PC-9 (cell line): Measurements from ENCODE around the gene ASB6. TPM values are rescaled to one million over a fixed set of nuclear protein-coding genes. Genes with fewer than 3 reads are reported as not detected.
A peak's percentile ranks its signal among the peaks of the same experiment; 100 is the strongest.

Experiments used
- BruUV-seq: library from RNA; stranded (reverse); fragments of 400-500 nt; replicated peaks from 2 replicates; lab custom pipeline; 2021; lab: Mats Ljungman, UMichigan
- CTCF ChIA-PET: fragments of 300-600 bp; sonication (Branson Sonifier 250); formaldehyde crosslinking; loops from one replicate; lab custom pipeline; 2022; ENCODE audit warnings: antibody characterized with exemption; lab: Charles Lee
- POLR2A ChIA-PET: fragments of 300-600 bp; sonication (Branson Sonifier 250); formaldehyde crosslinking; loops from one replicate; lab custom pipeline; 2022; ENCODE audit warnings: antibody characterized with exemption; ENCODE audit not compliant: unreplicated experiment; lab: Charles Lee
- DNase-seq, 2 experiments: peaks; one replicate each; pipeline versions ENCODE4 v3.0.0 to v3.0.0-alpha.2; 2015 to 2022; ENCODE audit warnings: mixed read lengths in 1 of 2
- H2AFZ ChIP-seq: fragments of 200-600 bp; sonication (generic); 2 replicates; pipeline ENCODE4 v1.8.1; 2017; ENCODE audit warnings: antibody characterized with exemption
- H3F3A ChIP-seq: fragments of 200-600 bp; sonication (generic); 2 replicates; pipeline ENCODE4 v1.8.1; 2017; ENCODE audit warnings: antibody characterized with exemption, mild to moderate bottlenecking, low read depth; ENCODE audit not compliant: insufficient read depth
- H3K27ac ChIP-seq: fragments of 200-600 bp; sonication (generic); 2 replicates; pipeline ENCODE4 v1.6.1; 2016; ENCODE audit warnings: mixed run types
- H3K27me3 ChIP-seq: fragments of 200-600 bp; sonication (generic); 2 replicates; pipeline ENCODE4 v1.6.1; 2016; ENCODE audit warnings: low read depth, mixed run types; ENCODE audit not compliant: insufficient read depth
- H3K36me3 ChIP-seq: fragments of 200-600 bp; sonication (generic); 2 replicates; pipeline ENCODE4 v1.6.1; 2016; ENCODE audit warnings: low read depth, mixed run types
- H3K4me1 ChIP-seq: fragments of 200-600 bp; sonication (generic); replicated peaks from 2 replicates; pipeline ENCODE4 v1.6.1; 2016; ENCODE audit warnings: mixed run types; ENCODE audit not compliant: insufficient read depth
- H3K4me2 ChIP-seq: fragments of 200-600 bp; sonication (generic); 2 replicates; pipeline ENCODE4 v1.6.1; 2017; ENCODE audit warnings: mixed run types
- H3K4me3 ChIP-seq: fragments of 200-600 bp; sonication (generic); 2 replicates; pipeline ENCODE4 v1.6.1; 2016; ENCODE audit warnings: mixed run types
- H3K79me2 ChIP-seq: fragments of 200-600 bp; sonication (generic); 2 replicates; pipeline ENCODE4 v1.6.1; 2017; ENCODE audit warnings: low read depth, mixed run types
- H3K9me2 ChIP-seq: fragments of 200-600 bp; sonication (generic); 2 replicates; pipeline ENCODE4 v1.8.1; 2017; ENCODE audit warnings: mild to moderate bottlenecking; ENCODE audit not compliant: insufficient read depth
- H3K9me3 ChIP-seq: fragments of 200-600 bp; sonication (generic); 2 replicates; pipeline ENCODE4 v1.8.1; 2016; ENCODE audit warnings: low read depth; ENCODE audit not compliant: insufficient read depth
- H4K20me1 ChIP-seq: fragments of 200-600 bp; sonication (generic); 2 replicates; pipeline ENCODE4 v1.8.1; 2017; ENCODE audit not compliant: insufficient read depth
- CTCF ChIP-seq: fragments of 200-600 bp; sonication (generic); conservative IDR thresholded peaks from 2 replicates; pipeline ENCODE4 v1.6.1; 2017; ENCODE audit warnings: mixed run types, antibody characterized with exemption, mild to moderate bottlenecking, moderate library complexity
- EZH2 ChIP-seq: fragments of 200-600 bp; sonication (generic); IDR thresholded peaks from 2 replicates; pipeline ENCODE4 v1.8.0; 2017; ENCODE audit warnings: antibody characterized with exemption, low read depth
- intact Hi-C: fragments of 100-400 bp; cut with micrococcal nuclease; formaldehyde crosslinking; loops from one replicate; pipeline ENCODE4 v1.10.0; 2022; ENCODE audit not compliant: unreplicated experiment
- total RNA-seq: library from RNA; stranded (reverse); gene quantifications from 2 replicates; pipeline ENCODE4 v1.2.3, GENCODE V29; 2021

ASB6 gene
- total RNA-seq, 1 experiment from 2014 or later: 20.2 TPM

GRCh38 chr9:129626079-129626624 lies 15.8 kb downstream of the ASB6 start, which contains the start of gene NTMT1:
Gene NTMT1 (plus strand): TSS chr9:129626163. CDS start chr9:129632704, 6,541 bp downstream.
- no peaks in the 10 kb centered on the region for H3K9me3 ChIP-seq
- H2AFZ ChIP-seq: peak within 1 kb of the TSS; percentile 85
- peaks cover 52% of the 10 kb centered on the region for H3K79me2 ChIP-seq
- H3K27me3 ChIP-seq: no peaks in the 10 kb centered on the region
- ChIA-PET CTCF (interaction anchor here (0.6 to 2.2 kb wide), 6 partner anchors 113 to 736 kb away, joined by 3 to 9 read pairs (median 4); no protein-coding TSS in a partner anchor), POLR2A (interaction anchor here (0.5 to 1.0 kb wide), 5 partner anchors 151 to 1327 kb away, joined by 3 to 11 read pairs (median 6); no protein-coding TSS in a partner anchor)
- no peaks in the 10 kb centered on the region for H3K9me2 ChIP-seq
- no TSS peak for BruUV-seq
- intact Hi-C loops: no loop called here
- H4K20me1 ChIP-seq: peaks cover 48% of the 10 kb centered on the region
- peak; percentile 53 to 85 for DNase-seq
- H3K27ac ChIP-seq: peak within 1 kb of the TSS; percentile 33; the same call in 1 of the 2 replicates
- peak within 1 kb of the TSS; percentile 85 for H3K4me2 ChIP-seq
- H3K4me3 ChIP-seq: peak within 1 kb of the TSS; percentile 99
- H3K36me3 ChIP-seq: no peaks in the 10 kb centered on the region; the same call in 1 of the 2 replicates
- peaks cover 32% of the 10 kb centered on the region for H3K4me1 ChIP-seq
- peaks cover 23% of the 10 kb centered on the region for H3F3A ChIP-seq
- TF ChIP-seq EZH2 (no peak), CTCF (no peak)

DNA sequence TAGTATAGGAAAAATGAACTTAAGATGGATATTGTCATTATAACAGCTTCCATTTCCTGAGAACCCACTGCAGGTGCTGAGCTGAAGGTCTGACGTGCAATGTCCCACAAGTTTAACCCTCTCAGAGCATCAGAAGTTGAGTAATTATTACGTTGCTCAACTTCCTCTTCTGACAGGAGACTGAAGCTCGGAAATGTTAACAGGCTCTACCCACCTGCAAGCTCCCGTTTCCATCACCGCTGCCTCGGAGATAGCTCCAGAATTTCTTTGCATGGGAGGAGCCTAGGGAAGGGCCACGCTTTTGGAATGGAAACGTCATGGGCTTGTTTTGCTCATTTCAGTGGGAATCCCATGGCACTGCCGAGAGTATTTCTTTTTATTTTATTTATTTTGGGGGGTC lies 17.0 kb downstream of the ASB6 start:
- H3K79me2 ChIP-seq: peaks cover 40% of the 10 kb centered on the region
- H3K9me2 ChIP-seq: no peaks in the 10 kb centered on the region
- peaks cover 23% of the 10 kb centered on the region for H3F3A ChIP-seq
- H3K4me2 ChIP-seq: peak overlapping the region; percentile 85; the same call in 1 of the 2 replicates
- BruUV-seq: no TSS peak
- ChIA-PET CTCF (interaction anchor here (0.6 to 1.9 kb wide), 6 partner anchors 14 to 495 kb away, joined by 3 to 12 read pairs (median 4); no protein-coding TSS in a partner anchor), POLR2A (no interaction called here)
- no peak for TF ChIP-seq EZH2
- no peak for TF ChIP-seq CTCF
- peaks cover 36% of the 10 kb centered on the region for H4K20me1 ChIP-seq
- peaks cover 37% of the 10 kb centered on the region for H3K4me1 ChIP-seq
- intact Hi-C loops: loop anchor here (1.0 kb wide), 1 partner anchor 486 kb away; no protein-coding TSS in a partner anchor
- H3K4me3 ChIP-seq: no peak overlapping the region; the same call in 1 of the 2 replicates
- H2AFZ ChIP-seq: no peak overlapping the region
- no peak overlapping the region for H3K27ac ChIP-seq
- no peak for DNase-seq
- no peaks in the 10 kb centered on the region for H3K27me3 ChIP-seq
- H3K36me3 ChIP-seq: no peaks in the 10 kb centered on the region; the same call in 1 of the 2 replicates
- no peaks in the 10 kb centered on the region for H3K9me3 ChIP-seq

GRCh38 chr9:129624168-129624759 lies 17.7 kb downstream of the ASB6 start:
- H3K4me1 ChIP-seq: peaks cover 37% of the 10 kb centered on the region
- BruUV-seq: no TSS peak
- ChIA-PET CTCF (interaction anchor here (0.5 to 1.9 kb wide), 9 partner anchors 13 to 494 kb away, joined by 3 to 12 read pairs (median 4); no protein-coding TSS in a partner anchor), POLR2A (no interaction called here)
- intact Hi-C loops: loop anchor here (1.0 kb wide), 1 partner anchor 485 kb away; no protein-coding TSS in a partner anchor
- no peaks in the 10 kb centered on the region for H3K9me2 ChIP-seq
- no peaks in the 10 kb centered on the region for H3K9me3 ChIP-seq
- H4K20me1 ChIP-seq: peaks cover 29% of the 10 kb centered on the region
- TF ChIP-seq CTCF (peak; percentile 85), EZH2 (no peak)
- peaks cover 33% of the 10 kb centered on the region for H3K79me2 ChIP-seq
- no peak overlapping the region for H3K27ac ChIP-seq
- peak overlapping the region; percentile 85; the same call in 1 of the 2 replicates for H3K4me2 ChIP-seq
- no peaks in the 10 kb centered on the region for H3K27me3 ChIP-seq
- H2AFZ ChIP-seq: no peak overlapping the region
- DNase-seq: peak; percentile 45 to 69
- no peak overlapping the region for H3K4me3 ChIP-seq
- H3K36me3 ChIP-seq: no peaks in the 10 kb centered on the region; the same call in 1 of the 2 replicates
- peaks cover 23% of the 10 kb centered on the region for H3F3A ChIP-seq
